ENCODE measurements around the gene PDGFC.

DNA sequence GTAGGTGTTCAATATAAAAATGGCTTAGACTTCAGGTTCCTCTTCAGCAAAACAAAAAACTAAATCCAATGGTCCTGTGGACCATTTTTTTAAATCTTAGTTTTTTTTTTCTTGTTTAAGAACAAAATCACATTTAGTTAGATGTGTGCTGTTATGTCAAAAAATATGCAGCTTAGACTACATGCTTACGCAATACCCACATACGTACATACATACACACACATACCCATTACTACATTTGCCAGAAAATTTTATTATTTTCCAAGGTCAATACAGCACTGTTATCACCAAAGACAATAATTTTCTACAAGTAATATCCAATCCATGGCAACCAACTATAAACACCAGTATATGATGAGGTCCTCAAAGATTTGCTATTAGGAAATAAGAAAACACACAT is 144.1 kb downstream of the PDGFC start:
- TF ChIP-seq, protein P1, sequence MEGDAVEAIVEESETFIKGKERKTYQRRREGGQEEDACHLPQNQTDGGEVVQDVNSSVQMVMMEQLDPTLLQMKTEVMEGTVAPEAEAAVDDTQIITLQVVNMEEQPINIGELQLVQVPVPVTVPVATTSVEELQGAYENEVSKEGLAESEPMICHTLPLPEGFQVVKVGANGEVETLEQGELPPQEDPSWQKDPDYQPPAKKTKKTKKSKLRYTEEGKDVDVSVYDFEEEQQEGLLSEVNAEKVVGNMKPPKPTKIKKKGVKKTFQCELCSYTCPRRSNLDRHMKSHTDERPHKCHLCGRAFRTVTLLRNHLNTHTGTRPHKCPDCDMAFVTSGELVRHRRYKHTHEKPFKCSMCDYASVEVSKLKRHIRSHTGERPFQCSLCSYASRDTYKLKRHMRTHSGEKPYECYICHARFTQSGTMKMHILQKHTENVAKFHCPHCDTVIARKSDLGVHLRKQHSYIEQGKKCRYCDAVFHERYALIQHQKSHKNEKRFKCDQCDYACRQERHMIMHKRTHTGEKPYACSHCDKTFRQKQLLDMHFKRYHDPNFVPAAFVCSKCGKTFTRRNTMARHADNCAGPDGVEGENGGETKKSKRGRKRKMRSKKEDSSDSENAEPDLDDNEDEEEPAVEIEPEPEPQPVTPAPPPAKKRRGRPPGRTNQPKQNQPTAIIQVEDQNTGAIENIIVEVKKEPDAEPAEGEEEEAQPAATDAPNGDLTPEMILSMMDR (conservative IDR thresholded peaks at IDR 0.05; ENCODE audit: low read length): no peak
- TF ChIP-seq EZH2phosphoT487 (IDR thresholded peaks at IDR 0.05; ENCODE audit: borderline replicate concordance, low read depth, low read length): no peak

Measured in OCI-LY7 (cell line).